Lower lobe of right lung (tissue), 2 donors: ENCODE data around the gene TANC1. TPM values are rescaled to one million over a fixed set of nuclear protein-coding genes. Genes with fewer than 3 reads are reported as not detected.

Source experiments
- ATAC-seq, 2 donors: fragments of 200-7000 bp; cut with Tn5 transposase; one replicate each; pipeline ENCODE4 v1.9.1; 2020 to 2022; ENCODE audit warnings: mild to moderate bottlenecking in 2 of 2, moderate library complexity in 2 of 2
- DNase-seq: peaks from one replicate; pipeline ENCODE4 v3.0.0-alpha.2; 2020
- H3K27ac ChIP-seq: fragments of 200-600 bp; one replicate; pipeline ENCODE4 v1.8.0; 2022
- H3K27me3 ChIP-seq: fragments of 200-600 bp; one replicate; pipeline ENCODE4 v1.8.0; 2022; ENCODE audit warnings: low read depth
- H3K36me3 ChIP-seq: fragments of 200-600 bp; one replicate; pipeline ENCODE4 v1.8.0; 2022; ENCODE audit warnings: mild to moderate bottlenecking
- H3K4me1 ChIP-seq: fragments of 200-600 bp; one replicate; pipeline ENCODE4 v1.8.0; 2022
- H3K4me3 ChIP-seq: fragments of 200-600 bp; one replicate; pipeline ENCODE4 v1.8.0; 2022; ENCODE audit warnings: mild to moderate bottlenecking
- H3K9me3 ChIP-seq: fragments of 200-600 bp; one replicate; pipeline ENCODE4 v1.8.0; 2022
- CTCF ChIP-seq: fragments of 200-600 bp; IDR thresholded peaks from one replicate; pipeline ENCODE4 v1.8.0; 2022; ENCODE audit warnings: antibody characterized with exemption, mild to moderate bottlenecking
- intact Hi-C: fragments of 100-400 bp; cut with DNase I; formaldehyde crosslinking; loops from one replicate; pipeline ENCODE4 v1.11.0; 2022
- total RNA-seq: library from RNA; stranded (reverse); fragmentation: NEBNext Ultra II Directional; extraction: Animal tissue kit (Norgen Biotek cat#: 25700); gene quantifications from one replicate; pipeline ENCODE4 v1.2.1, GENCODE V29; 2021
- donor health status: DM: no; HTN: yes; CAD: no; lungs with severe emphysema.

Gene TANC1
- total RNA-seq, 1 donor from 2014 or later = 39.5 TPM

GRCh38 chr2:159199236-159199635 is 230.8 kb downstream of the TANC1 start:
- DNase-seq (no peak), ATAC-seq (no peak)
- Histone ChIP-seq H3K4me1 (peaks cover 28% of the 10 kb centered on the region), H3K27me3 (no peaks in the 10 kb centered on the region), H3K27ac (no peak overlapping the region), H3K9me3 (no peaks in the 10 kb centered on the region), H3K4me3 (no peak overlapping the region), H3K36me3 (peaks cover 56% of the 10 kb centered on the region)
- TF ChIP-seq CTCF = no peak
- intact Hi-C loops = no loop called here

GRCh38 chr2:159199761-159200465 is 231.5 kb downstream of the TANC1 start:
- intact Hi-C loops = no loop called here
- H3K4me1 ChIP-seq = peaks cover 28% of the 10 kb centered on the region
- DNase-seq = no peak
- H3K9me3 ChIP-seq = no peaks in the 10 kb centered on the region
- peaks cover 54% of the 10 kb centered on the region for H3K36me3 ChIP-seq
- H3K27me3 ChIP-seq = no peaks in the 10 kb centered on the region
- no peak overlapping the region for H3K4me3 ChIP-seq
- ATAC-seq = no peak
- no peak overlapping the region for H3K27ac ChIP-seq
- TF ChIP-seq CTCF = no peak

- no peak for TF ChIP-seq CTCF
- ATAC-seq (no peak), DNase-seq (no peak)
- Histone ChIP-seq H3K27ac (peak overlapping the region; percentile 29), H3K27me3 (no peaks in the 10 kb centered on the region), H3K9me3 (no peaks in the 10 kb centered on the region), H3K4me3 (no peak overlapping the region), H3K36me3 (peaks cover 54% of the 10 kb centered on the region), H3K4me1 (peaks cover 28% of the 10 kb centered on the region)
- intact Hi-C loops = no loop called here
Observed at GRCh38 chr2:159200498-159200897, 232.1 kb downstream of the TANC1 start.

GRCh38 chr2:159201360-159202063 is 233.1 kb downstream of the TANC1 start:
- Histone ChIP-seq H3K27me3 (no peaks in the 10 kb centered on the region), H3K4me1 (peaks cover 28% of the 10 kb centered on the region), H3K36me3 (peaks cover 49% of the 10 kb centered on the region), H3K4me3 (no peak overlapping the region), H3K9me3 (no peaks in the 10 kb centered on the region), H3K27ac (peak overlapping the region; percentile 29)
- DNase-seq (no peak), ATAC-seq (peak; percentile 35 to 45)
- intact Hi-C loops = no loop called here
- TF ChIP-seq CTCF = no peak

- ATAC-seq (peak; percentile 79 to 80), DNase-seq (no peak)
- H3K4me3 ChIP-seq = no peak overlapping the region
- TF ChIP-seq CTCF = no peak
- H3K36me3 ChIP-seq = peaks cover 39% of the 10 kb centered on the region
- no peaks in the 10 kb centered on the region for H3K27me3 ChIP-seq
- peaks cover 28% of the 10 kb centered on the region for H3K4me1 ChIP-seq
- H3K27ac ChIP-seq = peak overlapping the region; percentile 0
- no peaks in the 10 kb centered on the region for H3K9me3 ChIP-seq
- intact Hi-C loops = no loop called here
Observed at GRCh38 chr2:159202568-159203071, 234.2 kb downstream of the TANC1 start.
